HG02610 (cell line): Measurements from ENCODE around the gene BCL2L13.
A peak's percentile ranks its signal among the peaks of the same experiment; 100 is the strongest.
"Not testable (repeated sequence)": the region's sequence is repeated elsewhere in the genome, so short reads cannot be mapped to it uniquely, and the experiment has no call there.

Source experiments
- ATAC-seq: cut with Tn5 transposase; IDR thresholded peaks from one replicate; pipeline ENCODE4 v1.9.1; 2021; ENCODE audit warnings: mild to moderate bottlenecking, moderate library complexity; ENCODE audit not compliant: unreplicated experiment

Gene BCL2L13

GRCh38 chr22:17634696-17635095 is 3.9 kb upstream of the BCL2L13 start:
- ATAC-seq, result no peak

- not testable (repeated sequence) for ATAC-seq
Observed at GRCh38 chr22:17636850-17637249, 1.7 kb upstream of the BCL2L13 start.

- no peak for ATAC-seq
Observed at GRCh38 chr22:17637490-17638181, 921 bp upstream of the BCL2L13 start.

GRCh38 chr22:17638182-17638431 is 450 bp upstream of the BCL2L13 start:
- ATAC-seq, result peak; percentile 7

- no peak for ATAC-seq
Observed at GRCh38 chr22:17639247-17639741, 737 bp downstream of the BCL2L13 start.

GRCh38 chr22:17641269-17641668 is 2.7 kb downstream of the BCL2L13 start:
- ATAC-seq, result no peak

- ATAC-seq, result not testable (repeated sequence)
Observed at GRCh38 chr22:17642357-17642756, 3.8 kb downstream of the BCL2L13 start.

- no peak for ATAC-seq
Observed at GRCh38 chr22:17647452-17647851, 8.9 kb downstream of the BCL2L13 start.

- ATAC-seq, result no peak
Observed at GRCh38 chr22:17647991-17648390, 9.4 kb downstream of the BCL2L13 start.

- ATAC-seq, result no peak
Observed at GRCh38 chr22:17648569-17648968, 10.0 kb downstream of the BCL2L13 start.

- no peak for ATAC-seq
Observed at GRCh38 chr22:17655289-17655688, 16.7 kb downstream of the BCL2L13 start.

GRCh38 chr22:17656870-17657395 is 18.4 kb downstream of the BCL2L13 start:
- ATAC-seq, result no peak

- no peak for ATAC-seq
Observed at GRCh38 chr22:17664414-17665055, 26.0 kb downstream of the BCL2L13 start.

- no peak for ATAC-seq
Observed at GRCh38 chr22:17665248-17665647, 26.7 kb downstream of the BCL2L13 start.

- ATAC-seq, result no peak
Observed at GRCh38 chr22:17665854-17666253, 27.3 kb downstream of the BCL2L13 start.

GRCh38 chr22:17671521-17672092 is 33.0 kb downstream of the BCL2L13 start:
- not testable (repeated sequence) for ATAC-seq

GRCh38 chr22:17672417-17672991 is 33.9 kb downstream of the BCL2L13 start:
- ATAC-seq, result no peak

- ATAC-seq, result no peak
Observed at GRCh38 chr22:17674152-17674551, 35.6 kb downstream of the BCL2L13 start.

- no peak for ATAC-seq
Observed at GRCh38 chr22:17675584-17675983, 37.0 kb downstream of the BCL2L13 start.

GRCh38 chr22:17678817-17679385 is 40.3 kb downstream of the BCL2L13 start:
- no peak for ATAC-seq

GRCh38 chr22:17684245-17684644 is 45.7 kb downstream of the BCL2L13 start:
- no peak for ATAC-seq
